ENCODE measurements around the gene PSMC5.
A peak's percentile ranks its signal among the peaks of the same experiment; 100 is the strongest.

GRCh38 chr17:63785556-63785955 is 41.7 kb upstream of the PSMC5 start:
- TF ChIP-seq MAX (IDR thresholded peaks at IDR 0.05; ENCODE audit: insufficient read depth, insufficient read length) (no peak), EZH2 (IDR thresholded peaks at IDR 0.05; ENCODE audit: borderline replicate concordance, low read depth, low read length, severe bottlenecking) (no peak), POLR2A (IDR thresholded peaks at IDR 0.05; ENCODE audit: low read depth, low read length) (no peak), CTCF (IDR thresholded peaks at IDR 0.05; ENCODE audit: extremely low read depth in 1 of 2, insufficient read depth in 1 of 2, low read depth in 1 of 2, low read length in 2 of 2) (no peak), JUN (IDR thresholded peaks at IDR 0.05; ENCODE audit: borderline replicate concordance, insufficient read depth, insufficient read length, low read depth) (no peak), POLR2AphosphoS5 (IDR thresholded peaks at IDR 0.05; ENCODE audit: insufficient read depth, low read depth, low read length) (no peak), FOS (IDR thresholded peaks at IDR 0.05; ENCODE audit: borderline replicate concordance, insufficient read depth, low read length) (peak; percentile 37)
